GM12864 (cell line): ENCODE data around the gene FBXO4.
"Not testable (repeated sequence)": the region's sequence is repeated elsewhere in the genome, so short reads cannot be mapped to it uniquely, and the experiment has no call there.

Experiments
- DNase-seq: peaks from one replicate; pipeline ENCODE4 v3.0.0-alpha.2; 2011; ENCODE audit warnings: low read depth
- H3K4me3 ChIP-seq: 2 replicates; pipeline ENCODE4 v1.5.1; 2011; ENCODE audit warnings: mild to moderate bottlenecking, low read depth, low read length, control low read depth
- CTCF ChIP-seq: IDR thresholded peaks from 2 replicates; pipeline ENCODE4 v1.5.1; 2011; ENCODE audit warnings: low read depth, mild to moderate bottlenecking, moderate library complexity, low read length, control low read depth, inconsistent platforms; ENCODE audit errors: missing control alignments

FBXO4 gene

GRCh38 chr5:41940641-41941040, 15.6 kb downstream of the FBXO4 start:
- no peak for DNase-seq
- H3K4me3 ChIP-seq, result no peak overlapping the region
- no peak for TF ChIP-seq CTCF

- DNase-seq, H3K4me3 ChIP-seq: not testable (repeated sequence)
Observed at GRCh38 chr5:41945332-41945955, 20.4 kb downstream of the FBXO4 start.

- no peak for TF ChIP-seq CTCF
- no peak overlapping the region for H3K4me3 ChIP-seq
- no peak for DNase-seq
Observed at GRCh38 chr5:41951224-41951623, 26.1 kb downstream of the FBXO4 start.

- TF ChIP-seq CTCF, result no peak
- H3K4me3 ChIP-seq, result no peak overlapping the region
- DNase-seq, result no peak
Observed at GRCh38 chr5:41954286-41954685, 29.2 kb downstream of the FBXO4 start.

GRCh38 chr5:41955432-41956024, 30.4 kb downstream of the FBXO4 start:
- H3K4me3 ChIP-seq, result no peak overlapping the region
- no peak for TF ChIP-seq CTCF
- no peak for DNase-seq

GRCh38 chr5:41956943-41957342, 31.9 kb downstream of the FBXO4 start:
- no peak for TF ChIP-seq CTCF
- H3K4me3 ChIP-seq, result no peak overlapping the region
- no peak for DNase-seq

- no peak for DNase-seq
- H3K4me3 ChIP-seq, result no peak overlapping the region
- no peak for TF ChIP-seq CTCF
Observed at GRCh38 chr5:41960481-41960880, 35.4 kb downstream of the FBXO4 start.
